ENCODE data around the gene IGFL2.
"Not testable (repeated sequence)": the region's sequence is repeated elsewhere in the genome, so short reads cannot be mapped to it uniquely, and the experiment has no call there.

The IGFL2 gene

DNA sequence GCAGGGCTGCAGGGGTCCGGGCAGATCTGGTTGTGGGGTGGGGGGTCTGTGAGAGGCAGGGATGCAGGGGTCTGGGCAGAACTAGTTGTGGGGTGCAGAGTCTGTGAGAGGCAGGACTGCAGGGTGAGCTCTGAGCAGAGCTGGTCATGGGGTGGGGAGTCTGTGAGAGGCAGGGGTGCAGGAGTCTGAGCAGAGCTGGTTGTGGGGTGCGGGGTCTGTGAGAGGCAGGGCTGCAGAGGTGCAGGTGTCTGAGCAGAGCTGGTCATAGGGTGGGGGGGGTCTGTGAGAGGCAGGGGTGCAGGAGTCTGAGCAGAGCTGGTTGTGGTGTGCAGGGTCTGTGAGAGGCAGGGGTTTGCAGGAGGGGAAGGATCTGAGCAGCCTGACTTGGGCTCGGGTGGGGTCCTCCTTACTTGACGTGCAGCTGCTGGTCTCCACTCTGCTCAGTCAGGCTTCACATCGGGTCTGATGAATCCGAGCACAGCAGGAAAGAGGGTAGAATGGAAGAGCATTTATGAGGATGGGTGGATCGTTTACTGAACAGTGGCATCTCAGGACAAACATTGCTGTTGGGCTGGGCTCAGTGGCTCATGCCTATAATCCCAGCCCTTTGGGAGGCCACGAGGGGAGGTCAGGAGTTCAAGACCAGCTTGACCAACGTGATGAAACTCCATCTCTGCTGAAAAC, 31.2 kb downstream of the IGFL2 start:
- Mint-ChIP-seq H3K4me3 (no peak overlapping the region), H3K36me3 (ENCODE audit: low read depth) (no peaks in the 10 kb centered on the region), H3K27me3 (ENCODE audit: low read depth) (peaks cover 36% of the 10 kb centered on the region), H3K4me1 (no peaks in the 10 kb centered on the region), H3K27ac (no peak overlapping the region), H3K9me3 (peaks cover 2% of the 10 kb centered on the region)
- TF ChIP-seq, protein P1, sequence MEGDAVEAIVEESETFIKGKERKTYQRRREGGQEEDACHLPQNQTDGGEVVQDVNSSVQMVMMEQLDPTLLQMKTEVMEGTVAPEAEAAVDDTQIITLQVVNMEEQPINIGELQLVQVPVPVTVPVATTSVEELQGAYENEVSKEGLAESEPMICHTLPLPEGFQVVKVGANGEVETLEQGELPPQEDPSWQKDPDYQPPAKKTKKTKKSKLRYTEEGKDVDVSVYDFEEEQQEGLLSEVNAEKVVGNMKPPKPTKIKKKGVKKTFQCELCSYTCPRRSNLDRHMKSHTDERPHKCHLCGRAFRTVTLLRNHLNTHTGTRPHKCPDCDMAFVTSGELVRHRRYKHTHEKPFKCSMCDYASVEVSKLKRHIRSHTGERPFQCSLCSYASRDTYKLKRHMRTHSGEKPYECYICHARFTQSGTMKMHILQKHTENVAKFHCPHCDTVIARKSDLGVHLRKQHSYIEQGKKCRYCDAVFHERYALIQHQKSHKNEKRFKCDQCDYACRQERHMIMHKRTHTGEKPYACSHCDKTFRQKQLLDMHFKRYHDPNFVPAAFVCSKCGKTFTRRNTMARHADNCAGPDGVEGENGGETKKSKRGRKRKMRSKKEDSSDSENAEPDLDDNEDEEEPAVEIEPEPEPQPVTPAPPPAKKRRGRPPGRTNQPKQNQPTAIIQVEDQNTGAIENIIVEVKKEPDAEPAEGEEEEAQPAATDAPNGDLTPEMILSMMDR (IDR thresholded peaks at IDR 0.05; ENCODE audit: unreplicated experiment in 3 of 3): no peak

DNA sequence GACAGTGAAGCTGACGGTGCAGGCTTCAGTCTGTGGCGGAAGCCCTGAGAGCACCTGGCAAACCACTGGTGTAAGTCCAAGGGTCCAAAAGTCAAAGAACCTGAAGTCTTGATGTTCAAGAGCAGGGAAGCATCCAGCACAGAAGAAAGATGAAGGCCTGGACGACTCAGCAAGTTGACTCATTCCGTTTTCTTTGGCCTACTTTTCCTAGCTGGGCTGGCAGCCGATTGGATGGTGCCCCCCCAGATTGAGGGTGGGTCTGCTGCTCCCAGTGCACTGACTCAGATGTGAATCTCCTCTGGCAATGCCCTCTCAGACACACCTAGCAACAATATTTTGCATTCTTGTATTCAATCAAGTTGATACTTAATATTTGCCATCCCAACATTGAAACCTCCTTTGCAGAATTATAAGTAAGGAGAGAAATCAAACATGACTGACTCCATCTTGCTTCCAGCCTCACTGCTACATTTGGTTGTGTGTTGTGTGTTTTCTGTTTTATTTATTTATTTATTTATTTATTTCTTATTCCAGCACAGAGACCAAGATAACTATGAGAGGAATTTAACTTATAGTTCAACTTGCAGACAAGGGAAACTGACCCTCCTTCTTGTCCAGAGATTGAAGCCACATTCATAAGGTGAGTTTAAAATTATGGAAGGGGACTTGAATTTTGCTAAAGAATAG, 32.8 kb downstream of the IGFL2 start:
- no peaks in the 10 kb centered on the region for H3K36me3 Mint-ChIP-seq (ENCODE audit: low read depth)
- no peaks in the 10 kb centered on the region for H3K4me1 Mint-ChIP-seq
- peaks cover 2% of the 10 kb centered on the region for H3K9me3 Mint-ChIP-seq
- no peak overlapping the region for H3K4me3 Mint-ChIP-seq
- TF ChIP-seq, protein P1 (IDR thresholded peaks at IDR 0.05; ENCODE audit: unreplicated experiment in 3 of 3): no peak
- no peak overlapping the region for H3K27ac Mint-ChIP-seq
- H3K27me3 Mint-ChIP-seq (ENCODE audit: low read depth): peaks cover 31% of the 10 kb centered on the region

DNA sequence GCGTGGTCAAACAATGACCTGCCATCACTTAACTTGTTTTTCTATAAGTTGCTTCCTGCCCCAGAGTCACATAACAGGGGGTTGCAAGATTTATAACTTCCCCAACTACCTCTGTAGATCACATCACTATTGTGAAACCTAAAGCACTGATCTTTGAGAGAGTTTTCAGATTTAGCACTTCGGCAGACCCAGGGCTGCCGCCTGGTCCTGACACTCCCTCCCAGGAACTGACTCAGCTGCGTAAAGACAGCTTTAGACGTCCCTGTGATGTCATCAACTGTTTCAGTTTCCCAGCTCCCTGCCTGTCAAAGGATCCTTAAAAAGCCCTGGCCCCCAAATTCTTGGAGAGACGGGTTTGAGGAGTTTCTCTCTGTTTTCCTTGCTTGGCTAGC, 33.3 kb downstream of the IGFL2 start:
- TF ChIP-seq, protein P1 (IDR thresholded peaks at IDR 0.05; ENCODE audit: unreplicated experiment in 3 of 3): no peak
- peaks cover 2% of the 10 kb centered on the region for H3K9me3 Mint-ChIP-seq
- H3K4me1 Mint-ChIP-seq: no peaks in the 10 kb centered on the region
- no peaks in the 10 kb centered on the region for H3K36me3 Mint-ChIP-seq (ENCODE audit: low read depth)
- no peak overlapping the region for H3K27ac Mint-ChIP-seq
- peaks cover 29% of the 10 kb centered on the region for H3K27me3 Mint-ChIP-seq (ENCODE audit: low read depth)
- H3K4me3 Mint-ChIP-seq: no peak overlapping the region

DNA sequence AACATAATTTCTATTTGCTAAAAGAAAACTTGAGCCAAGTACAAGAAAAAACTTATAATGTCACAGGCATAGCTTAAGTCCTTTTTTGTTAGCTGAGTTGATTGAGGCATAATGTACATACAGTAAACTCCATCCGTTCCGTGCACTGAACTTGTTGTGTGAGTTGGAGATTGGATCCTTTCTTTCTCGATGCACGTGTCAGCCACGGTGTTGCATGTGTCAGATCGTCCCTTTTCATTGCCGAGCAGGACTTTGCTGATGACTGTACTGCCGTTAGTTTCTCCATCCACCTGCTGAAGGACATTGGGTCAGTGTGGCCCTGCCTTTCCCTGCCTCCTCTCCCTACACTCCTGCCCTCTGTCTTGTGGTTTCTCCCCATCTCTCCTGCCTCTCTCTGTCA, 34.4 kb downstream of the IGFL2 start:
- H3K4me1 Mint-ChIP-seq: no peaks in the 10 kb centered on the region
- H3K36me3 Mint-ChIP-seq (ENCODE audit: low read depth): no peaks in the 10 kb centered on the region
- TF ChIP-seq, protein P1 (IDR thresholded peaks at IDR 0.05; ENCODE audit: unreplicated experiment in 3 of 3): no peak
- H3K4me3 Mint-ChIP-seq: no peak overlapping the region
- peaks cover 28% of the 10 kb centered on the region for H3K27me3 Mint-ChIP-seq (ENCODE audit: low read depth)
- H3K9me3 Mint-ChIP-seq: peaks cover 2% of the 10 kb centered on the region
- H3K27ac Mint-ChIP-seq: no peak overlapping the region

DNA sequence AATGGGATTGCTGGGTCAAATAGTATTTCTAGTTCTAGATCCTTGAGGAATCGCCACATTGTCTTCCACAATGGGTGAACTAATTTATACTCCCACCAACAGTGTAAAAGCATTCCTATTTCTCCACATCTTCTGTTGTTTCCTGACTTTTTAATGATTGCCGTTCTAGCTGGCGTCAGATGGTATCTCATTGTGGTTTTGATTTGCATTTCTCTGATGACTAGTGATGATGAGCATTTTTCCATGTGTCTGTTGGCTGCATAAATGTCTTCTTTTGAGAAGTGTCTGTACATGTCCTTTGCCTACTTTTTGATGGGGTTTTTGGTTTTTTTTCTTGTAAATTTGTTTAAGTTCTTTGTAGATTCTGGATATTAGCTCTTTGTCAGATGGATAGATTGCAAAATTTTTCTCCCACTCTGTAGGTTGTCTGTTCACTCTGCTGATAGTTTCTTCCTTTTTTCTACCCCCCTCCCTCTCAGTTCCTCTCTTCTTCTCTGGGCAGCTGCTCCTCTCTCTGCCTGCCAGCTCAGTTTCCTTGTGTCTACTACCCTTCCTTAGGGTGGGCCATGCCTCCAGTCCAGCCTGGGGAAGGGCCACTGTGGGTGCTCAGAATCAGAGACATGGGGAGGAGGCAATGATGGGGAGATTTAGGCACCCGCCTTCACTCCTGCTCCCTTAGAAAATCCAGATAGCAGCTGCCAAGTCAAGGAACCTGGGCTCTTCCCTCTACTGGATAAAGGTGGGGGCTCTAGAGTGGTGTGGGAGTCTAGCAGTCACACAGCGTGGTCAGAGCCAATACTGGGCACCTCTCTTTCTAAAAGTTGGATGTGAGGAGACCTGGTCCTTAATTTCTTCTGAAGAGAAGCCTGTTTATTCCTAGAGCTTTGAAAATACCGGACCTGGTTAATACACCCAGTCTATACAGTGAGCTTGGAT, 37.0 kb downstream of the IGFL2 start:
- not testable (repeated sequence) for H3K27ac Mint-ChIP-seq; H3K4me1 Mint-ChIP-seq; H3K4me3 Mint-ChIP-seq; H3K9me3 Mint-ChIP-seq; H3K36me3 Mint-ChIP-seq (ENCODE audit: low read depth)
- peaks cover 40% of the 10 kb centered on the region for H3K27me3 Mint-ChIP-seq (ENCODE audit: low read depth)

DNA sequence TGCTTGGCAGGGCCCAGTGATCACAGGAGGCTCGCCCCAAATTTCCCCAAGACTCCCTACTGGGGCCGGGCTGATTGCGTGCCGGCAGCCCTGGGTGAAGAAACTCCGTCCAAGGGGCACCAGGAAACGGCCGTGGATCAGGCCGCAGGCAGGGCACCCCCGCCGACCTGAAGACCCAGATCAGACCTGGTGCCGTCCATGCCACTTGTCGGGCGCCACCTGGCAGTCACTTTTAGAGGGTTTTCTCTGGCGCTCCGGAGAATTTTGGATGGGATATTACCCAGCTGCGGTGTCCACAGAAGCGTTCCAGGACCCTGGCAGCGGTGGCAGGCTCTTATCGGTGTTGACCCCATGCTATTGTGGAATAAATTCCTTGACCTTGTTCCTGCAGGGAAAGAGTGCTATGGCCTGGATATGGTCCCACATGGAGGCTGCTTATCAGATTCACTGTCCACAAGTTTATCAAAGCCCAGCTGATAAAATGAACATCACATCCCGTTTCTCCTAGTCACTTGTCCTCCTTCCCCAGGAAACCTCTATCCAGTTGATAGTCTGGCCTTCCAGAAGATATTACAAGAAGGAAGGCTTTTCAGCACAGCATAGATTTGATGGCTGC, 38.2 kb downstream of the IGFL2 start:
- peaks cover 52% of the 10 kb centered on the region for H3K27me3 Mint-ChIP-seq (ENCODE audit: low read depth)
- H3K27ac Mint-ChIP-seq: no peak overlapping the region
- H3K4me3 Mint-ChIP-seq: no peak overlapping the region
- H3K4me1 Mint-ChIP-seq: no peaks in the 10 kb centered on the region
- TF ChIP-seq, protein P1 (IDR thresholded peaks at IDR 0.05; ENCODE audit: unreplicated experiment in 3 of 3): no peak
- H3K36me3 Mint-ChIP-seq (ENCODE audit: low read depth): no peaks in the 10 kb centered on the region
- peaks cover 2% of the 10 kb centered on the region for H3K9me3 Mint-ChIP-seq
